ENCODE data around the gene PANK4. TPM values are rescaled to one million over a fixed set of nuclear protein-coding genes. Genes with fewer than 3 reads are reported as not detected.

The PANK4 gene
- total RNA-seq, 8 experiments from 2014 or later: 24.9 to 44.0 (median 37.3) TPM

DNA sequence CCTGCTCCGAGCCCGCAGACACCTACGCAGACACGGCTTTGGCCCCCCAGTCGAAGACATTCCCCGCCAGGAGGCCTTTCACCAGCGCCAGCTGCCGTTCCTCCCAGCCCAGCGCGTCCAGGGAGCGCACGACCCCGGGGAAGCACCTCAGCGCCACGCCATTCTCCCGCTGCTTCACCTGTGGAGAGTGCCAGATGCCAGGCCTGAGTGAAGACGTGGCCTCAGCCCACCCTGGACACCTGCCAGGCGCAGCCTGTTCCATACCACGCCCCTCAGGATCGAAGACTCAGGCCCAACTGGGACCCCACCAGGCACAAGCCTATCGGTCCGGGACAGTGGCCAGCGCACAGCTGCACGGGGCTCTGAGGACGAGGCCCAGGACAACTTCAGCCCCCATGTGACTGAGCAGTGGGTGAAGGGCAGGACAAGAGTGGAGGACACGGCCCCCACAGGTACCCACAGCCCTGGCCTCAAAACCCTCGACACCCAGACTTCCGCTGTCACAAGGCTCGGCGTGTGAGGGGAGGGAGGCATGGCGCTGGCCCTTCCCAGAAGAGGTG, 13.5 kb downstream of the PANK4 start:
- H3K4me1 ChIP-seq (replicated peaks in 1 of 2): no peaks in the 10 kb centered on the region
- H3K27ac ChIP-seq: no peak overlapping the region
- ATAC-seq (replicated peaks in 6 of 8): peak in 1 of 8 experiments; percentile 3
- WGBS, 10 experiments: 81 to 100% (median 93%) methylated on average over 3 to 13 of the region's 31 CpGs; no CpG with 5 or more reads in 5 of the 10 experiments
- in situ Hi-C loops (cut with MboI; ENCODE audit: low pct_unique_long_range_greater_than_20kb in 2 of 9, low sequenced_read_pairs in 9 of 9, unreplicated experiment in 9 of 9): no loop called here
- no peak overlapping the region for H3K4me3 ChIP-seq

DNA sequence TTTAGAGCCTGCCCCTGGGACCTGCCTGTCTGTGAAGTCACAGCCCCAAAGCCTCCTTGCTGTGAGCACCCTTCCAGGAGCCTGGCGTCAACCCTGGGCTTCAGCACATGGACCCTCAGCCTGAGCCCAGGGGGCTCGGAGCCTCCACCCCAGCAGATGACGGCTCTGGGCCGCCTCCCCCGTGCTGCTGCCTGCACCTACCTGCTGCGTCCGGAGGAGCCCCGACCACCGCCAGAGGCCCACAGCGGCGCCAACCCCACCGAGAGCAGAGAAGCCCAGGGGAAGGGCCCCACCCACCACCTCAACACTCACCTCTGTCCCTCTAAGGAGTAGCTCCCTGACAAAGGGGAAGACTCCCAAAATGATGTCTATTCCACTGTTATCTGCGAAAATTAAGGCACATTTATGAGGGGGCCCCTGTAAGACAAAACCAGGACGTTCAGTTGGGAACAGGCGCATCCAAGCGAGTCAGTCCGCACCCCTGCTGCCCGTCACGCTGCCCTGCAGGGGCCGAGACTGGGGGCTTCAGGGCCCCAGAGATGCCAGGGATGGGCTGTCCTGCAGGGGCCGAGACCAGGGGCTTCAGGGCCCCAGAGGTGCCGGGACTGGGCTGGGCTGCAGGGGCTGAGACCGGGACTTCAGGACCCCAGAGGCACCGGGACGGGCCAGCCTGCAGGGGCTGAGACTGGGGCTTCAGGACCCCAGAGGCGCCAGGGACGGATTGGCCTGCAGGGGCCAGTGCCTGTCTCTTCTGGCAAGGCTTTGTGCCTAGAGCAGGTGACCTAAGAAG, 15.8 kb downstream of the PANK4 start:
- Histone ChIP-seq H3K4me3 (no peak overlapping the region), H3K27ac (no peak overlapping the region), H3K4me1 (replicated peaks in 1 of 2) (peaks cover 0 to 2% of the 10 kb centered on the region in 2 donors)
- in situ Hi-C loops (cut with MboI; ENCODE audit: low pct_unique_long_range_greater_than_20kb in 2 of 9, low sequenced_read_pairs in 9 of 9, unreplicated experiment in 9 of 9): no loop called here
- WGBS, 10 experiments: 83 to 100% (median 90%) methylated on average over 3 to 16 of the region's 27 CpGs; no CpG with 5 or more reads in 6 of the 10 experiments
- no peak for ATAC-seq (replicated peaks in 6 of 8)

DNA sequence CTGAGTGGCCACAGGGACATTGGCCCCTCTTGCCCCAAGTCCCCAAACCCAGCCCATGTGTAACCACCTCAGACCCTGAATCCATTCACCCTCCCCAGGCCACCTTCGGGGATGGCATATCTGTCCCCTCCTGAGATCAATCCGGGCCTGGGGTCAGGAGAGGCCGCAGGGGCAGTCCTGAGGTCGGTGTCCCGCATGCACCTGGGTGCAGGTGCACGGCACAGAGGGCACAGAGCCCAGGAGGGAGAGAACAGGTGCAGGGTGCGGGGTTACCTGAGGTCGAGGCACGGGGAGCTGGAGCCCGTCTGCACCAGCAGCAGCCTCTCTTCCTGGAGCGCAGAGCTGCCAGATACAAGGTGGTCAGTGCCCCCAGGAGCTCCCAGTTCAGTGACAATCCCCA, 16.8 kb downstream of the PANK4 start:
- H3K27ac ChIP-seq: no peak overlapping the region
- 91 to 95% methylated on average over 7 to 9 of the region's 11 CpGs; no CpG with 5 or more reads in 8 of the 10 experiments for WGBS, 10 experiments
- ATAC-seq (replicated peaks in 6 of 8): no peak
- no peak overlapping the region for H3K4me3 ChIP-seq
- peaks cover 9 to 12% of the 10 kb centered on the region in 2 donors for H3K4me1 ChIP-seq (replicated peaks in 1 of 2)
- in situ Hi-C loops (cut with MboI; ENCODE audit: low pct_unique_long_range_greater_than_20kb in 2 of 9, low sequenced_read_pairs in 9 of 9, unreplicated experiment in 9 of 9): no loop called here

DNA sequence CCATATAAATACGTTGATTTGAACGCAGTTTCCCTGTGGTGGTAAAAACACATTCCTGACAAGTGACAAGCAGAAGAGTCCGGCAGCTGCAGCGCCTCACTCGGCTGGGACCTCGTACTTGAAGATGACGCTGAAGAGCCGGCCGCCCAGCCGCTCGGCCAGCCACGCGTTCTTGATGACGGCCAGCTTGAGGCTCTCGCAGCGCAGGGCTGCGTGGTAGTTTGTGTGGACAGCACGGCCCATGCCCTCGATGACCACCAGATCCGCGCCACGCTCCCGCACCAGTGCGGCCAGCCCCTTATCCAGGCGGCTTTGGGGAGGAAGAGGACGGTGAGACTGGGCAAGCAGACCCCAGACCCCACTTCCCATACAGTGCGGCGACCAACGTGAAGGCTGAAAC, 17.6 kb downstream of the PANK4 start:
- WGBS, 10 experiments: 93 to 100% (median 95%) methylated on average over 1 to 25 of the region's 29 CpGs; no CpG with 5 or more reads in 4 of the 10 experiments

DNA sequence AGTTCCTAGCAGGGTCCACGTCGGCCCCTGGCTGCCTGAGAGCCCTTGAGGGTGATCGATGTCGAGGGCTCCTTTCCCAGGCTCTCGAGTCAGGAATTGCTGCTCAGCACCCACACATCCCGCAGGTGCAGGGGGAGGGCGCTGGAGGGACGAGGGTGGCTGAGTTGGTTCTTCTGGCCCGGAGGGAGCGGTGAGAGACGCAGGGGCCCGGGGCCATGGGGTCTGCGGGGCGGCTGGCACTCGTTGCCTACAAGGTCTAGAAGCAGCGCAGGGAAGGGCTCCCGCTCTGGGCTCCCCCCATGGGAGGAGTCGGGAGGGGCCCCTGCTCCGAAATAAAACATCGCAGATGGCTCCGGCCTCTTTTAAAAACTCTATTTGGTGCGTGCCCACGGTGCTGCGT, 18.2 kb downstream of the PANK4 start:
- in situ Hi-C loops (cut with MboI; ENCODE audit: low pct_unique_long_range_greater_than_20kb in 2 of 9, low sequenced_read_pairs in 9 of 9, unreplicated experiment in 9 of 9): no loop called here
- 80 to 100% (median 98%) methylated on average over 1 to 6 of the region's 24 CpGs; no CpG with 5 or more reads in 6 of the 10 experiments for WGBS, 10 experiments
- Histone ChIP-seq H3K27ac (no peak overlapping the region), H3K4me1 (replicated peaks in 1 of 2) (peaks cover 23 to 26% of the 10 kb centered on the region in 2 donors), H3K4me3 (no peak overlapping the region)
- no peak for ATAC-seq (replicated peaks in 6 of 8)

More for the DNA sequence above, 17.6 kb downstream of the PANK4 start:
- Histone ChIP-seq H3K4me3 (no peak overlapping the region), H3K27ac (no peak overlapping the region), H3K4me1 (replicated peaks in 1 of 2) (peaks cover 18 to 20% of the 10 kb centered on the region in 2 donors)
- no peak for ATAC-seq (replicated peaks in 6 of 8)
- in situ Hi-C loops (cut with MboI; ENCODE audit: low pct_unique_long_range_greater_than_20kb in 2 of 9, low sequenced_read_pairs in 9 of 9, unreplicated experiment in 9 of 9): no loop called here

DNA sequence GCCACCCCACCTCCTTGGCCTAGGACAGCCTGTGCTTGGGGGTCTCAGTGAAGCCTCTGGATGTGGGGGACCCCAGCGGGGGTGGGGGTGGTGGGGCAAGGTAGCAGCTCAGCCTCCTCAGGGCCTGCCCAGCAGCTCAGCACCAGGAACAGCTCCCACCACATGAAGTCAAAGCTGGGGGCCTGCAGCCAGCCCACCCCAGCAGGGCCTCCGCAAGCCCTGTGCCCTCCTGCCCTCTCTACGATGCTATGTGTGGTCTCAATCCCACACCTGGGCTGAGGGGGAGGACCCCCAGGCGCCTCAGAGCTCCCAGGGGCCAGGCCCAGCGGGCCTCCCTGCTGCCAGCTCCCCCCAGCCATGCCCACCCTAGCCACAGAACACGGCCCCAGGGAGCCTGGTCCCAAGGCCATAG, 18.6 kb downstream of the PANK4 start:
- peaks cover 26 to 27% of the 10 kb centered on the region in 2 donors for H3K4me1 ChIP-seq (replicated peaks in 1 of 2)
- 100% methylated on average over 1 of the region's 6 CpGs; no CpG with 5 or more reads in 9 of the 10 experiments for WGBS, 10 experiments
- in situ Hi-C loops (cut with MboI; ENCODE audit: low pct_unique_long_range_greater_than_20kb in 2 of 9, low sequenced_read_pairs in 9 of 9, unreplicated experiment in 9 of 9): no loop called here
- no peak overlapping the region for H3K4me3 ChIP-seq
- no peak for ATAC-seq (replicated peaks in 6 of 8)
- H3K27ac ChIP-seq: no peak overlapping the region

DNA sequence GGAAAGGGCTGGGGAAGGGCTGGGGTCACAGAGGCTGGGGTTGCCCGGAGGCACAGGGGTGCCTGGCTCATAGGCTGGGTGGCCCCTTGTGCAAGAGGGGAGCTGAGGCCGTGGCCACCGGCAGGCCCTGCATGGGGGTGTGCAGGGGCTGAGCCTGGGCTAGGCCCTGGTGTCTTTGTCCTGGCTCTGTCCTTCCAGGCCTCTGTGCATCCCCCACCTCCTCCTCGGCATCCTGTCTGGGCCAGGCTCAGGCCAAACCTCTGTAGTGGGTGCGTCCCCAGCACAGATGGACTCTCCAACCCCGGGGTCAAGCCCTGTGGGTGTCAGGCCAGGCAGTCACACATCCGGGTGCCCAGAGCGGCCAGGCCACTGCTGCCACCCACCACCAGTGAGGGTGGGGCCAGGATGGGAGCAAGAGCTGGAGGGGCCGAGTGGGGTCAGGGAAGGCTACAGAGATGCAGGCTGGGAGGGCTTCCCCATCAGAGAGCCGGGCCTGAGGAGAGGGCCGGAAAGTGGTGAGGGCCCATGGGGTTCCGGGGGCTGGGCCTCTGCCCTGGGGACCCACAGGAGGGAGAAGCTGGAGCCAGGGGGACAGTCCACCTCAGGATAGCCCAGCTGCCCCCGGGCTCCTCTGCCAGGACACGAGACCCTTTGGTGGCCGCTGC, 19.4 kb downstream of the PANK4 start:
- Histone ChIP-seq H3K4me3 (no peak overlapping the region), H3K4me1 (replicated peaks in 1 of 2) (peaks cover 27 to 29% of the 10 kb centered on the region in 2 donors), H3K27ac (peak overlapping the region in 1 of 2 donors; percentile 13)
- in situ Hi-C loops (cut with MboI; ENCODE audit: low pct_unique_long_range_greater_than_20kb in 2 of 9, low sequenced_read_pairs in 9 of 9, unreplicated experiment in 9 of 9): no loop called here
- WGBS, 10 experiments: 40% methylated on average over 1 of the region's 15 CpGs; no CpG with 5 or more reads in 9 of the 10 experiments
- peak in 3 of 8 experiments; percentile 1 to 58 (median 9) for ATAC-seq (replicated peaks in 6 of 8)

DNA sequence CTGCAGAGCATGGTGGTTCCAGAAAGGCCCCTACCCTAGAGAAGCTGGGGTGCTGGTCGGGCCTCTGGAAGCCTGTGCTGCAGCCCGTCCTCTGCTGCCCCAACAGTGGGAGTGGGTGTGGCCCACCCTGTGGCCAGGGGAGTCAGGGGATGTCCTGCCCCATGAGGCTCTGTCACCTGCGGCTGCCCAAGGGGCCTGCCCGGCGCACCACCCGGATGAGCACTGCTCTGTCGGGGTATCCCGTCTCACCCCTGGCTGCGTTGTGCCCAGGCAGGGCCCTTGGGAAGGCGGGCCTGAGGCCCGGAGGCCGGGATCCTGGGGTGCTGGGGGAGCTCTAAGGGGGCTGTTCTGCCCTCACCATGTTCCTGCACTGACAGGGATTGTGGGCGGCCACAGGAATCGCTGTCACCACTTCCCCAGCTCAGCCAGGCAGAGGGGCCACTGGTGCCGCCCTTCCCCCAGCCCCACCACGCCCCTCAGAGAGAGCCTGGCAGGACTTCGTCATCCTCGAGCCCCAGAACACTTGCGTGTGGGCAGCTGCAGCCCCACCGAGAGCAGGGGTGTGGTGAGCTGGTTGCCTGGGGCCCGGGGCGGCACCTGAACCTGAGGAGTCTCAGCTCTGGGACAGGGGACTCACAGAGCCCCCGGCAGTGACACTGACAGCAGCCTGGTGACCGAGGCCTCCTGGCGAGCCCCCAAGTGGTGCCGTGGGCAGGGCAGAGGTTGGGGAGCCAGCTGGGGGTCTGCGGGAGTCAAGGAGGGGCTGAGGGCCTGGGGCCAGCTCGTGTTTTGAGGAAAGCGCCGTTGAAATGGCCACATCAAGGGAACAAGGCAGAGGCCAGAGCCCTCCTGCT, 20.2 kb downstream of the PANK4 start:
- ATAC-seq (replicated peaks in 6 of 8): peak in 2 of 8 experiments; percentile 5
- Histone ChIP-seq H3K27ac (peak overlapping the region in 1 of 2 donors; percentile 13), H3K4me3 (no peak overlapping the region), H3K4me1 (replicated peaks in 1 of 2) (peaks cover 27 to 29% of the 10 kb centered on the region in 2 donors)
- 94 to 95% methylated on average over 9 of the region's 30 CpGs; no CpG with 5 or more reads in 8 of the 10 experiments for WGBS, 10 experiments
- in situ Hi-C loops (cut with MboI; ENCODE audit: low pct_unique_long_range_greater_than_20kb in 2 of 9, low sequenced_read_pairs in 9 of 9, unreplicated experiment in 9 of 9): no loop called here

DNA sequence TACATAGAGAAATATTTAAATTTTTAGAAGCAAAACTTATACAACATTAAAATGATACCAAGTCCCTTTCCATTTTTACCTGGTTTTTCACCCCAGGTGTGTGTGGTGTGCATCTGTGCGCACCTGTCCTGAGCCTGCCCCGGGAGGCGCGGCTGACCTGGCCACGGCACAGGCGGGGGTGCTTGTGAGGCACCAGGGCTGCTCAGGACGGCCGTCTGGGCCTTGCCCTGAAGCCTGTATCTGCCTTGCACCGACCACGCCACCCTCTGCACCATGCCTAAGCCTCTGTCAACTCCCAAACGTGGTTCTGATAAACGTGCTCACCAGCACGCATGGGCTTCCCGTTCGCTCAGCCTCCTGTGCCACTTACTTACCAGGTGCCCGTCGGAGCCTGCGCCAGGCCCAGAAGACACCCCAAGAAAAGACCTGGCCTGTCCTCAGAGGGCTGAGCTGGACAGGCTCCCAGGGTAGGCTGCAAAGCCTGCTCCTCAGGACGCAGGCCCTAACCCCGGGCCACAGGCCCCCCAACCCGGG, 20.9 kb downstream of the PANK4 start:
- peak in 1 of 8 experiments; percentile 9 for ATAC-seq (replicated peaks in 6 of 8)
- in situ Hi-C loops (cut with MboI; ENCODE audit: low pct_unique_long_range_greater_than_20kb in 2 of 9, low sequenced_read_pairs in 9 of 9, unreplicated experiment in 9 of 9): no loop called here
- peaks cover 27 to 29% of the 10 kb centered on the region in 2 donors for H3K4me1 ChIP-seq (replicated peaks in 1 of 2)
- no peak overlapping the region for H3K4me3 ChIP-seq
- H3K27ac ChIP-seq: peak overlapping the region in 1 of 2 donors; percentile 1
- WGBS, 10 experiments: 34 to 100% (median 85%) methylated on average over 1 to 11 of the region's 21 CpGs; no CpG with 5 or more reads in 2 of the 10 experiments

DNA sequence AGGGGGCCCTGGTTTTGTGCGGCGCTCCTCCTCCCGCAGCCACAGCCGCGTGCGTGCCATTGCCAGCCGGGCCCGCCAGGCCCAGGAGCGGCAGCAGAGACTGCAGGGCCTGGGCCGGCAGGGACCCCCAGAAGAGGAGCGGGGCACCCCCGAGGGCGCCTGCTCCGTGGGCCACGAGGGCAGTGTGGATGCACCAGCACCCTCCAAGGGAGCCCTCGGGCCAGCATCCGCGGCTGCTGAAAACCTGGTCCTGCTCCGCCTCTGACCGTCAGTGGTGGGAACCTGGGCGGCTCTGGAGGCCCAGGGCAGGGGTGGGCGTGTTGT, 21.5 kb downstream of the PANK4 start:
- Histone ChIP-seq H3K4me1 (replicated peaks in 1 of 2) (peaks cover 33 to 35% of the 10 kb centered on the region in 2 donors), H3K4me3 (no peak overlapping the region), H3K27ac (peak overlapping the region in 1 of 2 donors; percentile 1)
- peak; percentile 3 to 25 (median 13) for ATAC-seq (replicated peaks in 6 of 8)
- 20 to 100% methylated on average over 1 to 10 of the region's 22 CpGs; no CpG with 5 or more reads in 8 of the 10 experiments for whole genome bisulfite sequencing, 10 experiments
- in situ Hi-C loops (cut with MboI; ENCODE audit: low pct_unique_long_range_greater_than_20kb in 2 of 9, low sequenced_read_pairs in 9 of 9, unreplicated experiment in 9 of 9): no loop called here

DNA sequence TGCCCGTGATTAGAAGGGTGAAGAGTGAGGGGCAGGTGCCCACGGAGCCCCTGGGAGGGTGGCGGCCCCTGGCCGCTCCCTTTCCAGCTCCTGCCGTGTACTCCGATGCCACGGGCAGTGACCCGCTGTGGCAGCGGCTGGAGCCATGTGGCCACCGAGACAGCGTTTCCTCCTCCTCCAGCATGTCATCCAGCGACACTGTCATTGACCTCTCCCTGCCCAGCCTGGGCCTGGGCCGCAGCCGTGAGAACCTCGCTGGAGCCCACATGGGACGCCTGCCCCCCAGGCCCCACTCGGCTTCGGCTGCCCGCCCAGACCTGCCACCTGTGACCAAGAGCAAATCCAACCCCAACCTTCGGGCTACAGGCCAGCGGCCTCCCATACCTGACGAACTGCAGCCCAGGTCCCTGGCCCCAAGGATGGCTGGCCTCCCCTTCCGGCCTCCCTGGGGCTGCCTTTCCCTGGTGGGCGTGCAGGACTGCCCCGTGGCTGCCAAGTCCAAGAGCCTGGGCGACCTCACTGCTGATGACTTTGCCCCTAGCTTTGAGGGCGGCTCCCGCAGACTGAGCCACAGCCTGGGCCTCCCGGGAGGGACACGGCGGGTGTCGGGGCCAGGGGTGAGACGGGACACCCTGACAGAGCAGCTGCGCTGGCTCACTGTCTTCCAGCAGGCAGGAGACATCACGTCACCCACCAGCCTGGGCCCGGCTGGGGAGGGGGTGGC, 22.0 kb downstream of the PANK4 start:
- Histone ChIP-seq H3K27ac (no peak overlapping the region), H3K4me1 (replicated peaks in 1 of 2) (peaks cover 33 to 41% of the 10 kb centered on the region in 2 donors), H3K4me3 (no peak overlapping the region)
- peak; percentile 1 to 53 (median 30) for ATAC-seq (replicated peaks in 6 of 8)
- in situ Hi-C loops (cut with MboI; ENCODE audit: low pct_unique_long_range_greater_than_20kb in 2 of 9, low sequenced_read_pairs in 9 of 9, unreplicated experiment in 9 of 9): no loop called here
- WGBS, 10 experiments: 71 to 89% (median 84%) methylated on average over 7 to 12 of the region's 36 CpGs; no CpG with 5 or more reads in 7 of the 10 experiments
